SK-N-SH treated with all-trans-retinoic acid at 6 μM for 48 hours (cell line): ENCODE data around the gene CRYBA2.

Experiments
- ATAC-seq: fragments of 200-7000 bp; cut with Tn5 transposase; 3 replicates; pipeline ENCODE4 v1.9.1; 2020; ENCODE audit warnings: mild to moderate bottlenecking, moderate library complexity
- ARNTL ChIP-seq: fragments of 450-650 bp; formaldehyde crosslinking; IDR thresholded peaks from 2 replicates; pipeline ENCODE4 v1.5.0; 2020; ENCODE audit warnings: low read depth, mild to moderate bottlenecking, moderate library complexity, borderline replicate concordance
- BACH2 ChIP-seq: fragments of 250-450 bp; sonication (Bioruptor Pico); IDR thresholded peaks from 2 replicates; pipeline ENCODE4 v1.9.0; 2021; ENCODE audit warnings: mild to moderate bottlenecking, borderline replicate concordance
- CREB5 ChIP-seq: fragments of 250-450 bp; sonication (Bioruptor Pico); IDR thresholded peaks from 2 replicates; pipeline ENCODE4 v1.5.1; 2020; ENCODE audit warnings: low read depth, mild to moderate bottlenecking, moderate library complexity
- CSDC2 ChIP-seq: fragments of 250-450 bp; sonication (Bioruptor Pico); IDR thresholded peaks from 2 replicates; pipeline ENCODE4 v1.5.0; 2020; ENCODE audit warnings: mild to moderate bottlenecking, moderate library complexity
- CSRNP3 ChIP-seq: fragments of 250-450 bp; sonication (Bioruptor Pico); IDR thresholded peaks from 2 replicates; pipeline ENCODE4 v1.5.1; 2021; ENCODE audit warnings: mild to moderate bottlenecking, moderate library complexity
- ISL1 ChIP-seq: fragments of 250-450 bp; sonication (Bioruptor Pico); IDR thresholded peaks from 2 replicates; pipeline ENCODE4 v2.1.2; 2022; ENCODE audit warnings: mild to moderate bottlenecking, moderate library complexity
- OSR1 ChIP-seq: fragments of 250-450 bp; sonication (Bioruptor Pico); IDR thresholded peaks from 2 replicates; pipeline ENCODE4 v1.8.0; 2022; ENCODE audit warnings: moderate library complexity, mild to moderate bottlenecking, inconsistent platforms
- PATZ1 ChIP-seq: fragments of 250-450 bp; sonication (Bioruptor Pico); IDR thresholded peaks from 2 replicates; pipeline ENCODE4 v1.8.0; 2020; ENCODE audit warnings: mild to moderate bottlenecking, moderate library complexity, borderline replicate concordance
- POU6F1 ChIP-seq: fragments of 250-450 bp; sonication (Bioruptor Pico); IDR thresholded peaks from 2 replicates; pipeline ENCODE4 v1.8.0; 2021; ENCODE audit warnings: low read depth, mild to moderate bottlenecking, moderate library complexity, borderline replicate concordance
- PPARA ChIP-seq: fragments of 250-450 bp; sonication (Bioruptor Pico); IDR thresholded peaks from 2 replicates; pipeline ENCODE4 v1.5.0; 2020; ENCODE audit warnings: mild to moderate bottlenecking, borderline replicate concordance
- RARB ChIP-seq: fragments of 250-450 bp; sonication (Bioruptor Pico); IDR thresholded peaks from 2 replicates; pipeline ENCODE4 v1.8.0; 2021; ENCODE audit warnings: mild to moderate bottlenecking, moderate library complexity
- SNAI2 ChIP-seq: fragments of 250-450 bp; sonication (Bioruptor Pico); IDR thresholded peaks from 2 replicates; pipeline ENCODE4 v1.5.0; 2020; ENCODE audit warnings: mild to moderate bottlenecking, moderate library complexity
- TCF4 ChIP-seq: fragments of 250-450 bp; sonication (Bioruptor Pico); IDR thresholded peaks from 2 replicates; pipeline ENCODE4 v1.8.0; 2021; ENCODE audit warnings: mild to moderate bottlenecking, moderate library complexity, borderline replicate concordance
- TOX ChIP-seq: fragments of 250-450 bp; sonication (Bioruptor Pico); IDR thresholded peaks from 2 replicates; pipeline ENCODE4 v1.8.0; 2021; ENCODE audit warnings: mild to moderate bottlenecking, moderate library complexity, borderline replicate concordance
- TSHZ2 ChIP-seq: fragments of 250-450 bp; sonication (Bioruptor Pico); IDR thresholded peaks from 2 replicates; pipeline ENCODE4 v1.5.0; 2020; ENCODE audit warnings: mild to moderate bottlenecking, moderate library complexity
- ZC3H10 ChIP-seq: fragments of 250-450 bp; sonication (Bioruptor Pico); IDR thresholded peaks from 2 replicates; pipeline ENCODE4 v1.5.1; 2021; ENCODE audit warnings: mild to moderate bottlenecking, moderate library complexity
- ZFP3 ChIP-seq: fragments of 250-450 bp; sonication (Bioruptor Pico); IDR thresholded peaks from 2 replicates; pipeline ENCODE4 v1.5.0; 2020; ENCODE audit warnings: mild to moderate bottlenecking, moderate library complexity
- ZFP30 ChIP-seq: fragments of 450-650 bp; formaldehyde crosslinking; IDR thresholded peaks from 2 replicates; pipeline ENCODE4 v1.5.0; 2022; ENCODE audit warnings: mild to moderate bottlenecking, moderate library complexity
- ZNF565 ChIP-seq: fragments of 450-650 bp; formaldehyde crosslinking; conservative IDR thresholded peaks from 2 replicates; pipeline ENCODE4 v1.5.0; 2020; ENCODE audit warnings: low read depth, mild to moderate bottlenecking, moderate library complexity
- ZNF70 ChIP-seq: fragments of 450-650 bp; formaldehyde crosslinking; IDR thresholded peaks from 2 replicates; pipeline ENCODE4 v1.5.0; 2020; ENCODE audit warnings: mild to moderate bottlenecking, moderate library complexity
- ZNF8 ChIP-seq: fragments of 450-650 bp; formaldehyde crosslinking; IDR thresholded peaks from 2 replicates; pipeline ENCODE4 v1.5.0; 2020; ENCODE audit warnings: mild to moderate bottlenecking, moderate library complexity

CRYBA2 gene

GRCh38 chr2:219003979-219004378 lies 10.8 kb upstream of the CRYBA2 start:
- TF ChIP-seq CSDC2 (CRISPR knock-in tag) = no peak
- TF ChIP-seq POU6F1 = no peak
- TF ChIP-seq OSR1 (CRISPR knock-in tag) = no peak
- no peak for TF ChIP-seq TSHZ2
- TF ChIP-seq RARB (CRISPR knock-in tag) = no peak
- no peak for TF ChIP-seq TOX (CRISPR knock-in tag)
- no peak for TF ChIP-seq ZNF565 (CRISPR knock-in tag)
- no peak for TF ChIP-seq TCF4
- TF ChIP-seq SNAI2 (CRISPR knock-in tag) = no peak
- no peak for TF ChIP-seq ZFP30
- TF ChIP-seq PPARA (CRISPR knock-in tag) = no peak
- no peak for ATAC-seq

GRCh38 chr2:219003267-219003634 lies 10.0 kb upstream of the CRYBA2 start:
- no peak for ATAC-seq
- TF ChIP-seq TSHZ2 (no peak), ISL1 (CRISPR knock-in tag) (no peak), CSDC2 (CRISPR knock-in tag) (no peak), SNAI2 (CRISPR knock-in tag) (no peak), RARB (CRISPR knock-in tag) (no peak), ZNF565 (CRISPR knock-in tag) (no peak), ARNTL (CRISPR knock-in tag) (no peak), ZNF8 (CRISPR knock-in tag) (no peak), TCF4 (no peak), ZNF70 (CRISPR knock-in tag) (no peak), ZFP30 (no peak), PATZ1 (CRISPR knock-in tag) (no peak), ZC3H10 (CRISPR knock-in tag) (no peak), CREB5 (CRISPR knock-in tag) (no peak), CSRNP3 (CRISPR knock-in tag) (no peak), PPARA (CRISPR knock-in tag) (no peak), ZFP3 (no peak), POU6F1 (no peak), BACH2 (no peak)
- TF ChIP-seq, all 23 proteins: peak for 0
